HEK293T (cell line): ENCODE results near the gene NYNRIN.

Experiments used
- BHLHE40 ChIP-seq: fragments of 450-650 bp; IDR thresholded peaks from 2 replicates; pipeline ENCODE4 v1.6.1; 2016; ENCODE audit warnings: mild to moderate bottlenecking, moderate library complexity, borderline replicate concordance
- ELF4 ChIP-seq: fragments of 450-650 bp; IDR thresholded peaks from 2 replicates; pipeline ENCODE4 v1.6.1; 2017; ENCODE audit warnings: antibody characterized with exemption
- FOXK2 ChIP-seq: fragments of 450-650 bp; IDR thresholded peaks from 2 replicates; pipeline ENCODE4 v1.6.1; 2016; ENCODE audit warnings: mild to moderate bottlenecking
- FOXM1 ChIP-seq: fragments of 450-650 bp; IDR thresholded peaks from 2 replicates; pipeline ENCODE4 v1.6.1; 2017; ENCODE audit warnings: mild to moderate bottlenecking, borderline replicate concordance
- LEF1 ChIP-seq: fragments of 450-650 bp; IDR thresholded peaks from 2 replicates; pipeline ENCODE4 v1.6.1; 2017; ENCODE audit warnings: mild to moderate bottlenecking, borderline replicate concordance
- NFRKB ChIP-seq: fragments of 450-650 bp; IDR thresholded peaks from 2 replicates; pipeline ENCODE4 v1.6.1; 2016; ENCODE audit warnings: mild to moderate bottlenecking, moderate library complexity
- SP1 ChIP-seq: fragments of 450-650 bp; IDR thresholded peaks from 2 replicates; pipeline ENCODE4 v1.6.1; 2017
- TARDBP ChIP-seq: fragments of 450-650 bp; IDR thresholded peaks from 2 replicates; pipeline ENCODE4 v1.6.1; 2016
- ZNF384 ChIP-seq: fragments of 450-650 bp; IDR thresholded peaks from 2 replicates; pipeline ENCODE4 v1.6.1; 2016
- TF ChIP-seq, protein P1 (sequence below): fragments of 450-650 bp; IDR thresholded peaks from 2 replicates; pipeline ENCODE4 v1.6.1; 2016

DNA sequence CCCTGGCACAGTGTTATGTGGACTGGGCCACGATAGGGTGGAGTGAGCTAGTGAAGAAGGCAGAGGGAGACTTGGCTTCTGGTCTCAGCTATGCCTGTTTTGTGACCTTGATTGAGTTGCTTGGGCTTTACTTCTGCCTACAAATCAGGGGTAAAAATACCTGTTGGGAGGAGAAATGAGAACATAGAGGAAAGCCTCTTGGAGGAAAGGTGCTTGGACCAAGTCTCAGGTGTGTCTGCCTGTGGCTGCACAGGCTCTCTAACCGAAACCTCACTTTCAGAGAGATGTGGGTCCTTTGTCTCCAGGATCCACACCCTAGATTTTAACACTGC is 38.9 kb downstream of the NYNRIN start:
- TF ChIP-seq FOXK2 (no peak), LEF1 (no peak), ZNF384 (no peak), BHLHE40 (no peak), SP1 (no peak), TARDBP (no peak), ELF4 (no peak), NFRKB (no peak), FOXM1 (no peak)
- TF ChIP-seq, protein P1, sequence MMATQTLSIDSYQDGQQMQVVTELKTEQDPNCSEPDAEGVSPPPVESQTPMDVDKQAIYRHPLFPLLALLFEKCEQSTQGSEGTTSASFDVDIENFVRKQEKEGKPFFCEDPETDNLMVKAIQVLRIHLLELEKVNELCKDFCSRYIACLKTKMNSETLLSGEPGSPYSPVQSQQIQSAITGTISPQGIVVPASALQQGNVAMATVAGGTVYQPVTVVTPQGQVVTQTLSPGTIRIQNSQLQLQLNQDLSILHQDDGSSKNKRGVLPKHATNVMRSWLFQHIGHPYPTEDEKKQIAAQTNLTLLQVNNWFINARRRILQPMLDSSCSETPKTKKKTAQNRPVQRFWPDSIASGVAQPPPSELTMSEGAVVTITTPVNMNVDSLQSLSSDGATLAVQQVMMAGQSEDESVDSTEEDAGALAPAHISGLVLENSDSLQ: no peak
